IMR-90 (cell line): Measurements from ENCODE around the gene GRB2. TPM values are rescaled to one million over a fixed set of nuclear protein-coding genes. Genes with fewer than 3 reads are reported as not detected.

Experiments used
- ATAC-seq: fragments of 200-7000 bp; cut with Tn5 transposase; 2 replicates; pipeline ENCODE4 v1.9.1; 2020; ENCODE audit warnings: low read depth, mild to moderate bottlenecking, moderate library complexity
- BruUV-seq: library from RNA; stranded (reverse); fragments of 400-500 nt; replicated peaks from 2 replicates; lab custom pipeline; 2021; lab: Mats Ljungman, UMichigan
- CTCF ChIA-PET: fragments of 300-600 bp; formaldehyde crosslinking; extraction: SDS; loops from one replicate; lab custom pipeline; 2021; ENCODE audit warnings: antibody characterized with exemption; lab: Yijun Ruan, JAX
- POLR2A ChIA-PET: fragments of 300-600 bp; sonication (Branson Sonifier 250); formaldehyde crosslinking; loops from one replicate; lab custom pipeline; 2022; ENCODE audit warnings: antibody characterized with exemption; ENCODE audit not compliant: unreplicated experiment; lab: Charles Lee
- DNase-seq: peaks from one replicate; pipeline ENCODE4 v3.0.0; 2013
- H2AFZ ChIP-seq: replicated peaks from 2 replicates; pipeline ENCODE3; 2013; ENCODE audit warnings: low read length, mild to moderate bottlenecking; ENCODE audit not compliant: poor library complexity
- H2AK5ac ChIP-seq: 2 replicates; pipeline ENCODE4 v1.6.1; 2013; ENCODE audit warnings: low read depth, low read length, inconsistent platforms
- H2AK9ac ChIP-seq: replicated peaks from 2 replicates; pipeline ENCODE3; 2013; ENCODE audit warnings: mild to moderate bottlenecking, low read depth, low read length, moderate library complexity; ENCODE audit not compliant: poor library complexity
- H2BK120ac ChIP-seq: 2 replicates; pipeline ENCODE4 v1.6.1; 2013; ENCODE audit warnings: low read depth, low read length, inconsistent platforms
- H2BK15ac ChIP-seq: 3 replicates; pipeline ENCODE4 v1.6.1; 2013; ENCODE audit warnings: low read depth, low read length, inconsistent platforms
- H2BK20ac ChIP-seq: 2 replicates; pipeline ENCODE4 v1.6.1; 2013; ENCODE audit warnings: low read depth, mild to moderate bottlenecking, inconsistent platforms, low read length, moderate library complexity
- H2BK5ac ChIP-seq: 2 replicates; pipeline ENCODE4 v1.6.1; 2013; ENCODE audit warnings: mild to moderate bottlenecking, low read depth, low read length, inconsistent platforms; ENCODE audit not compliant: poor library complexity, severe bottlenecking
- H3K14ac ChIP-seq: replicated peaks from 2 replicates; pipeline ENCODE4 v1.6.1; 2013; ENCODE audit warnings: low read depth, low read length, inconsistent platforms
- H3K18ac ChIP-seq: 2 replicates; pipeline ENCODE4 v1.6.1; 2013; ENCODE audit warnings: low read depth, low read length, control low read depth
- H3K23ac ChIP-seq: 2 replicates; pipeline ENCODE4 v1.6.1; 2013; ENCODE audit warnings: low read depth, low read length, inconsistent platforms
- H3K27ac ChIP-seq: 2 replicates; pipeline ENCODE4 v1.5.1; 2013; ENCODE audit warnings: mild to moderate bottlenecking, control low read depth, low read length; ENCODE audit not compliant: insufficient read depth
- H3K27me3 ChIP-seq: 2 replicates; pipeline ENCODE4 v1.6.1; 2013; ENCODE audit warnings: low read length; ENCODE audit not compliant: control insufficient read depth, insufficient read depth
- H3K36me3 ChIP-seq: 2 replicates; pipeline ENCODE4 v1.6.1; 2013; ENCODE audit warnings: low read length, mixed read lengths; ENCODE audit not compliant: control insufficient read depth, insufficient read depth
- H3K4ac ChIP-seq: 2 replicates; pipeline ENCODE4 v1.6.1; 2013; ENCODE audit warnings: low read depth, low read length, inconsistent platforms
- H3K4me1 ChIP-seq: 2 replicates; pipeline ENCODE4 v1.6.1; 2013; ENCODE audit warnings: low read length, mixed read lengths; ENCODE audit not compliant: control insufficient read depth, insufficient read depth
- H3K4me2 ChIP-seq: 2 replicates; pipeline ENCODE4 v1.6.1; 2013; ENCODE audit warnings: low read depth, mild to moderate bottlenecking, control low read depth, low read length, moderate library complexity
- H3K4me3 ChIP-seq: 2 replicates; pipeline ENCODE4 v1.5.1; 2013; ENCODE audit warnings: low read depth, mild to moderate bottlenecking, control low read depth, low read length, moderate library complexity; ENCODE audit not compliant: insufficient read depth
- H3K56ac ChIP-seq: 2 replicates; pipeline ENCODE4 v1.6.1; 2013; ENCODE audit warnings: low read length, inconsistent platforms; ENCODE audit not compliant: insufficient read depth; ENCODE audit errors: extremely low read depth
- H3K79me1 ChIP-seq, 2 experiments: 2 replicates each; pipeline ENCODE4 v1.6.1; 2013; ENCODE audit warnings: low read length in 2 of 2, inconsistent platforms in 1 of 2, low read depth in 1 of 2
- H3K9ac ChIP-seq: 2 replicates; pipeline ENCODE4 v1.6.1; 2013; ENCODE audit warnings: low read depth, low read length, control low read depth
- H3K9me1 ChIP-seq: 2 replicates; pipeline ENCODE4 v1.6.1; 2013; ENCODE audit warnings: low read length, inconsistent platforms; ENCODE audit not compliant: insufficient read depth
- H3K9me3 ChIP-seq: 2 replicates; pipeline ENCODE4 v1.6.1; 2013; ENCODE audit warnings: low read length; ENCODE audit not compliant: control insufficient read depth, insufficient read depth
- H4K20me1 ChIP-seq: 2 replicates; pipeline ENCODE4 v1.6.1; 2013; ENCODE audit warnings: low read length, inconsistent platforms; ENCODE audit not compliant: insufficient read depth
- H4K5ac ChIP-seq: 2 replicates; pipeline ENCODE4 v1.6.1; 2013; ENCODE audit warnings: mild to moderate bottlenecking, low read depth, low read length, control low read depth
- H4K8ac ChIP-seq, 2 experiments: 2 replicates each; pipeline ENCODE4 v1.6.1; 2013; ENCODE audit warnings: low read depth in 2 of 2, low read length in 2 of 2, control low read depth in 1 of 2, inconsistent platforms in 1 of 2
- H4K91ac ChIP-seq: 2 replicates; pipeline ENCODE4 v1.6.1; 2013; ENCODE audit warnings: low read depth, low read length, inconsistent platforms; ENCODE audit not compliant: insufficient read depth
- BHLHE40 ChIP-seq: fragments of 150-350 bp; IDR thresholded peaks from 2 replicates; pipeline ENCODE4 v1.6.1; 2016; ENCODE audit warnings: mild to moderate bottlenecking, low read depth, low read length
- CEBPB ChIP-seq: IDR thresholded peaks from 2 replicates; pipeline ENCODE4 v1.6.1; 2012; ENCODE audit warnings: low read depth, low read length, improper control_type of control experiment
- CHD1 ChIP-seq: IDR thresholded peaks from 2 replicates; pipeline ENCODE4 v1.6.1; 2012; ENCODE audit warnings: low read depth, low read length, improper control_type of control experiment
- FOS ChIP-seq: fragments of 150-350 bp; IDR thresholded peaks from 2 replicates; pipeline ENCODE4 v1.6.1; 2016; ENCODE audit warnings: low read depth, low read length
- MAFK ChIP-seq: IDR thresholded peaks from 2 replicates; pipeline ENCODE4 v1.6.1; 2012; ENCODE audit warnings: low read depth, low read length, improper control_type of control experiment
- MAZ ChIP-seq: IDR thresholded peaks from 2 replicates; pipeline ENCODE4 v1.6.1; 2012; ENCODE audit warnings: low read depth, mild to moderate bottlenecking, low read length, improper control_type of control experiment, moderate library complexity, borderline replicate concordance
- MXI1 ChIP-seq: IDR thresholded peaks from 2 replicates; pipeline ENCODE4 v1.6.1; 2012; ENCODE audit warnings: low read depth, mild to moderate bottlenecking, low read length, moderate library complexity, borderline replicate concordance
- NFE2L2 ChIP-seq: fragments of 150-350 bp; IDR thresholded peaks from 2 replicates; pipeline ENCODE4 v1.6.1; 2016; ENCODE audit warnings: low read depth, mild to moderate bottlenecking, low read length
- POLR2A ChIP-seq: IDR thresholded peaks from 2 replicates; pipeline ENCODE4 v1.6.1; 2012; ENCODE audit warnings: mild to moderate bottlenecking, low read depth, low read length
- RAD21 ChIP-seq: IDR thresholded peaks from 2 replicates; pipeline ENCODE4 v1.6.1; 2012; ENCODE audit warnings: low read length, improper control_type of control experiment
- RCOR1 ChIP-seq: IDR thresholded peaks from 2 replicates; pipeline ENCODE4 v1.6.1; 2012; ENCODE audit warnings: mild to moderate bottlenecking, low read length, improper control_type of control experiment; ENCODE audit not compliant: insufficient replicate concordance
- RFX5 ChIP-seq: IDR thresholded peaks from 2 replicates; pipeline ENCODE4 v1.8.0; 2012; ENCODE audit warnings: low read depth, mild to moderate bottlenecking, low read length, moderate library complexity
- SMC3 ChIP-seq: fragments of 150-350 bp; IDR thresholded peaks from 2 replicates; pipeline ENCODE4 v1.6.1; 2016; ENCODE audit warnings: low read depth, mild to moderate bottlenecking, antibody characterized with exemption, low read length, moderate library complexity
- WGBS, 2 experiments: methylation state at CpG; one replicate each; pipeline versions ENCODE4 v1.1.5 to v1.1.7; 2013; ENCODE audit warnings: missing lambda C conversion rate in 2 of 2; ENCODE audit not compliant: insufficient read length in 1 of 2; ENCODE audit errors: extremely low coverage in 2 of 2; 5-methylcytosine and 5-hydroxymethylcytosine counted together
- dilution Hi-C: fragments of 300-500 bp; cut with HindIII; formaldehyde crosslinking; loops from one replicate; pipeline ENCODE4 v1.14.3; 2018; ENCODE audit warnings: low sequenced_read_pairs; ENCODE audit not compliant: unreplicated experiment
- in situ Hi-C: fragments of 300-500 bp; cut with MboI; formaldehyde crosslinking; loops from 3 replicates; pipeline ENCODE4 v1.14.3; 2019; ENCODE audit warnings: low sequenced_read_pairs, inconsistent platforms, mixed read lengths
- intact Hi-C: fragments of 100-400 bp; cut with micrococcal nuclease; formaldehyde crosslinking; loops from 2 replicates; pipeline ENCODE4 v1.10.0; 2022
- polyA plus RNA-seq, 3 experiments: library from polyadenylated mRNA; depleted of rRNA; stranded (reverse); fragments of >200 nt; gene quantifications; 2 replicates each; pipeline ENCODE4 v1.2.3, GENCODE V29; 2012; ENCODE audit warnings: low replicate concordance in 1 of 3
- total RNA-seq: library from RNA; depleted of rRNA; stranded (reverse); fragments of >200 nt; gene quantifications from 2 replicates; pipeline ENCODE4 v1.2.3, GENCODE V29; 2012
- TF ChIP-seq, protein P1 (sequence below): fragments of 150-350 bp; IDR thresholded peaks from 2 replicates; pipeline ENCODE4 v1.6.1; 2017; ENCODE audit warnings: mild to moderate bottlenecking, antibody characterized with exemption, low read length, low read depth
- TF ChIP-seq, protein P2 (sequence below): fragments of 150-350 bp; IDR thresholded peaks from 2 replicates; pipeline ENCODE4 v1.6.1; 2016; ENCODE audit warnings: low read depth, mild to moderate bottlenecking, low read length, moderate library complexity, borderline replicate concordance
- TF ChIP-seq, protein P3 (sequence below): conservative IDR thresholded peaks from 2 replicates; pipeline ENCODE4 v1.5.1; 2012; ENCODE audit warnings: mild to moderate bottlenecking, low read depth, low read length, improper control_type of control experiment

GRB2 gene
- total and polyA plus RNA-seq, 2 of the 4 experiments (the other 2 are of a cell fraction): 49.3 to 62.1 TPM

GRCh38 chr17:75317671-75318070, 87.8 kb downstream of the GRB2 start:
- peaks cover 9% of the 10 kb centered on the region; the same call in 1 of the 2 replicates for H3K4me1 ChIP-seq
- H2AK5ac ChIP-seq: no peak overlapping the region
- H3K4me2 ChIP-seq: no peak overlapping the region
- POLR2A ChIA-PET: no interaction called here
- no peak overlapping the region for H3K4ac ChIP-seq
- peaks cover 3 to 33% of the 10 kb centered on the region in 2 experiments; a peak in 3 of 4 replicates for H3K79me1 ChIP-seq
- no peak overlapping the region for H4K5ac ChIP-seq
- no peak overlapping the region for H2BK20ac ChIP-seq
- H3K23ac ChIP-seq: no peak overlapping the region
- no peak overlapping the region for H4K91ac ChIP-seq
- no peak overlapping the region for H2BK120ac ChIP-seq
- H3K9ac ChIP-seq: no peak overlapping the region
- no peak overlapping the region for H2AK9ac ChIP-seq
- dilution Hi-C loops: no loop called here
- 88% methylated on average over 1 of the region's 11 CpGs; no CpG with 5 or more reads in 1 of the 2 experiments for WGBS, 2 experiments
- H2BK5ac ChIP-seq: no peak overlapping the region
- no peak for DNase-seq
- no peak overlapping the region for H2AFZ ChIP-seq
- intact Hi-C loops: no loop called here
- H3K56ac ChIP-seq: no peak overlapping the region
- ATAC-seq: no peak
- no peak overlapping the region for H4K8ac ChIP-seq
- CTCF ChIA-PET: interaction anchor here (1.2 kb wide), 1 partner anchor 11 kb away, joined by 3 read pairs; no protein-coding TSS in a partner anchor
- TF ChIP-seq NFE2L2 (no peak), MXI1 (no peak), CHD1 (no peak), POLR2A (no peak), SMC3 (no peak), MAZ (no peak), CEBPB (no peak), RFX5 (no peak), RAD21 (no peak), BHLHE40 (no peak), FOS (no peak), RCOR1 (no peak), MAFK (no peak)
- TF ChIP-seq, protein P1, sequence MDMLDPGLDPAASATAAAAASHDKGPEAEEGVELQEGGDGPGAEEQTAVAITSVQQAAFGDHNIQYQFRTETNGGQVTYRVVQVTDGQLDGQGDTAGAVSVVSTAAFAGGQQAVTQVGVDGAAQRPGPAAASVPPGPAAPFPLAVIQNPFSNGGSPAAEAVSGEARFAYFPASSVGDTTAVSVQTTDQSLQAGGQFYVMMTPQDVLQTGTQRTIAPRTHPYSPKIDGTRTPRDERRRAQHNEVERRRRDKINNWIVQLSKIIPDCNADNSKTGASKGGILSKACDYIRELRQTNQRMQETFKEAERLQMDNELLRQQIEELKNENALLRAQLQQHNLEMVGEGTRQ: no peak
- TF ChIP-seq, protein P2, sequence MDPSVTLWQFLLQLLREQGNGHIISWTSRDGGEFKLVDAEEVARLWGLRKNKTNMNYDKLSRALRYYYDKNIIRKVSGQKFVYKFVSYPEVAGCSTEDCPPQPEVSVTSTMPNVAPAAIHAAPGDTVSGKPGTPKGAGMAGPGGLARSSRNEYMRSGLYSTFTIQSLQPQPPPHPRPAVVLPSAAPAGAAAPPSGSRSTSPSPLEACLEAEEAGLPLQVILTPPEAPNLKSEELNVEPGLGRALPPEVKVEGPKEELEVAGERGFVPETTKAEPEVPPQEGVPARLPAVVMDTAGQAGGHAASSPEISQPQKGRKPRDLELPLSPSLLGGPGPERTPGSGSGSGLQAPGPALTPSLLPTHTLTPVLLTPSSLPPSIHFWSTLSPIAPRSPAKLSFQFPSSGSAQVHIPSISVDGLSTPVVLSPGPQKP: no peak
- TF ChIP-seq, protein P3, sequence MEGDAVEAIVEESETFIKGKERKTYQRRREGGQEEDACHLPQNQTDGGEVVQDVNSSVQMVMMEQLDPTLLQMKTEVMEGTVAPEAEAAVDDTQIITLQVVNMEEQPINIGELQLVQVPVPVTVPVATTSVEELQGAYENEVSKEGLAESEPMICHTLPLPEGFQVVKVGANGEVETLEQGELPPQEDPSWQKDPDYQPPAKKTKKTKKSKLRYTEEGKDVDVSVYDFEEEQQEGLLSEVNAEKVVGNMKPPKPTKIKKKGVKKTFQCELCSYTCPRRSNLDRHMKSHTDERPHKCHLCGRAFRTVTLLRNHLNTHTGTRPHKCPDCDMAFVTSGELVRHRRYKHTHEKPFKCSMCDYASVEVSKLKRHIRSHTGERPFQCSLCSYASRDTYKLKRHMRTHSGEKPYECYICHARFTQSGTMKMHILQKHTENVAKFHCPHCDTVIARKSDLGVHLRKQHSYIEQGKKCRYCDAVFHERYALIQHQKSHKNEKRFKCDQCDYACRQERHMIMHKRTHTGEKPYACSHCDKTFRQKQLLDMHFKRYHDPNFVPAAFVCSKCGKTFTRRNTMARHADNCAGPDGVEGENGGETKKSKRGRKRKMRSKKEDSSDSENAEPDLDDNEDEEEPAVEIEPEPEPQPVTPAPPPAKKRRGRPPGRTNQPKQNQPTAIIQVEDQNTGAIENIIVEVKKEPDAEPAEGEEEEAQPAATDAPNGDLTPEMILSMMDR: no peak
- no peak overlapping the region for H3K27ac ChIP-seq
- H3K36me3 ChIP-seq: peaks cover 31% of the 10 kb centered on the region
- no peak overlapping the region for H2BK15ac ChIP-seq
- H4K20me1 ChIP-seq: peaks cover 9% of the 10 kb centered on the region; the same call in 1 of the 2 replicates
- no peak overlapping the region for H3K4me3 ChIP-seq
- BruUV-seq: no TSS peak
- in situ Hi-C loops: no loop called here
- H3K9me1 ChIP-seq: peaks cover 12% of the 10 kb centered on the region
- no peak overlapping the region for H3K14ac ChIP-seq
- no peak overlapping the region for H3K18ac ChIP-seq
- H3K27me3 ChIP-seq: no peaks in the 10 kb centered on the region
- no peaks in the 10 kb centered on the region for H3K9me3 ChIP-seq
